ENCODE measurements around the gene DOCK10.

DOCK10 gene

DNA sequence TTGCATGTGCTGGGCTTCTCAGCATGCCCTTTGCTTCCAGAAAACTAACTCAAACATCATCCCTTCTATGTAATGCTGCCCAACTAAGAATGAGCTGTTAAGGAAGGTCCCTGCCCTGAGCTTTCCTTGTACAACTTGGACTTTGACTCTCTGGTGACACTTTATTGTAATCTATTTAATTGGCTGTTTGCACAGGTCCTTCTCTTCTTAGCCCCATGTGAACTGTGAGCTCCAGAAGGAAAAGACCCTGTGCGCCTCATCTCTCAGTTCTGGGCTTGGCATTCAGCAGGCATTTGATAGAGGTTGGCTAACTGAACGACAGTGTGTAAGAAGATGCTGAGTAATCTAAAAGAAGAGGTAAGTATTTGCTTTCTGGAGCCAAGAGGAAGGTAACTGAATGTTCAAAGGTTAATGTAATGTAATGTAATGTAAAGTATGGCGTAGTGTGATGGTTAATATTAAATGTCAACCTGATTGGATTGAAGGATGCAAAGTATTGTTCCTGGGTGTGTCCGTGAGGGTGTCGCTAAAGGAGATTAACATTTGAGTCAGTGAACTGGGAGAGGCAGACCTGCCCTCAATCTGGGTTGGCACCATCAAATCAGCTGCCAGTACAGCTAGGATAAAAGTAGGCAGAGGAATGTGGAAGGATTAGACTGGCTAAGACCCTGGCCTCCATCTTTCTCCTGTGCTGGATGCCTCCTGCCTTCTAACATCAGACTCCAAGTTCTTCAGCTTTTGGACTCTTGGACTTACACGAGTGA, 265.3 kb downstream of the DOCK10 start:
- no peak for DNase-seq (ENCODE audit: low spot score)

GRCh38 chr2:224775647-224776046, 266.6 kb downstream of the DOCK10 start:
- DNase-seq (ENCODE audit: low spot score): no peak

GRCh38 chr2:224774735-224775134, 267.5 kb downstream of the DOCK10 start:
- DNase-seq (ENCODE audit: low spot score): no peak

DNA sequence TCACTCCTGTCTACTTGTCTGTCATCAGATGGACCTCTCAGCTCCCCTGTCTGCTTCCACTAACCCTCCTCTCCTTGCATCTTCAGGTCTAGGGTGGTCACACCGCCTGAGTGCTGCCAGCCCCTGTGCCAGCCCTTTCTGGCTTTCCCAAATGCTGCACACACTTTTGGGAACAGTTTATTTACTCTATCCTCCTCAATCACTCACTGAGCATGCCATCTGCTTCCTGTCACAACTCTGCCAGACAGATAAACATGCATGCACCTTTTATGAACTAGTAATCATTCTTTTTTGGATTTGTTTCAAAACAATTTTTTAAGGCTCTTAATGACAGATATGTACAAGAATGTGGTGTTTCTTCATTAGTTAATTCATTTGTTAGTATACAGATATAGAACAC, 269.8 kb downstream of the DOCK10 start:
- DNase-seq (ENCODE audit: low spot score): no peak

- no peak for DNase-seq (ENCODE audit: low spot score)
Measured at GRCh38 chr2:224769489-224769888, 272.8 kb downstream of the DOCK10 start.

DNA sequence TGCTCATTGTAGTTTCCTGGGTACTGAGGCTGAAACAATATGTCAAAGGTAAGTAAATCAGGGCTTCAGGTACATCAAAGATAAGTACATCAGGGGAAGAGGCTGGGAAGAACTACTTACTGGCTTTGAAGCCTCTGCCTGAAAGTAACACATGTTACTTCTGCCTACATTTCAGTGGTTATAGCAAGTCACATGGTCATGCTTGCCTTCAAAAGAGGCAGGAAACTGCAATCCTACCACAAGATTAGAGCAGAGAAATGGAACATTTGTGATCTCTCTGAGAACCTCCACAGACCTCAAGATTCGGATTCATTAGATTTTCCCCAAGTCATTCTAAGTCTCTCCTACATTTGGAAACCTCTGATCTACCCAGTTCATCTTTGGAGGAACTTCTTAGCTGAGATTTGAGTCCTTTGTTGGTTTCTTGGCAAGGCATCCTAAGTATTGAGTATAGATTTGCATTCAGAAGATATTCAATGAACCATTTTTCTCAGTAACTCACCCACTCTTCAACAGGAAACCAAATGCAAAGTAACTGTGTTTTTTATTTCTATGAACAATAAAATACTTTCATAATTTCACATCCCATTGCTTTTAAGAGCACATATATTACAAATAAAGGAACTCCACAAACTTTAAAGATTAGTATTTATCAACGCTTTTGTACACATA, 277.6 kb downstream of the DOCK10 start:
- no peak for DNase-seq (ENCODE audit: low spot score)

DNA sequence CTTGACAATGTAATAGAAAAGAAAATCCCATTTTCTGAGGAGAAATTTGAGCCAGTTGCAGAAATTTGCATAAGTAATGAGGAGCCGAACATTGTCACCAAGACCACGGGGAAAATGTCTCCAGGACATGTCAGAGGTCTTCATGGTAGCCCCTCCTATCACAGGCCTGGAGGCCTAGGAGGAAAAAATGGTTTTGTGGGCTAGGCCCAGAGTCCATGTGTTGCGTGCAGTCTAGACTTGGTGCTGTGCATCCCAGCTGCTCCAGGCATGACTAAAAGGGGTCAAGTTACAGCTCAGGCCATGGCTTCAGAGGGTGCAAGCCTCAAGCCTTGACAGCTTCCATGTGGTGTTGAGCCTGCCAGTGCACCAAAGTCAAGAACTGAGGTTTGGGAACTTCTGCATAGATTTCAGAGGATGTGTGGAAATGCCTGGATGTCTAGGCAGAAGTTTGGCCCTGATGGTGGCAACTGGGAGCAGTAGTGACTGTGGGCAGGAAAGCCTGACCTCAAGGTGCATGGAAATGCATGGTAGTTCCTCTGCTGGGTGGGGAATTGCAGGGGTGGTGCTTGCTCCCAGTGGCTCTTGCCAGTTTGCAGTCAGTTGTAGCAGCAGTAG, 284.2 kb downstream of the DOCK10 start:
- DNase-seq (ENCODE audit: low spot score): no peak

- DNase-seq (ENCODE audit: low spot score): no peak
Measured at GRCh38 chr2:224753743-224754540, 288.3 kb downstream of the DOCK10 start.

- DNase-seq (ENCODE audit: low spot score): no peak
Measured at GRCh38 chr2:224751996-224752698, 290.1 kb downstream of the DOCK10 start.

DNA sequence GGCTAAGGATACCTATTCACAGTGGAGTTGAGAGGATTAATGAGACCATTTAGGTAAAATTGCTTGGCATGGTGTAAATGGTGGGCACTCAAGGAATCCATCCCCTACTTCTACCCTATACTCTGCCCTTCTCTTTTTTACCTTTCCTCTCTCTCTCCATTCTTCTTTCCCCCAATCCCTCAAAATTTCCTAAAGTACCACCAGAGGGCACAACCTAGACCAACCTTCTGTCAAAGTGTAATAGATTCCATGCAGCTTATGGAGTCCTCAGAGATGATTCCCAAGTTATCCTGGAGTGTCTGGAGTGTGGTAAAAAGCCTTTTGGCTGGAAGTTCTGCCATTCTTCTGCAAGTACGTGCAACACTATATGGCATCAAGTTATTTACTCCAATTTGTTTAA, 293.1 kb downstream of the DOCK10 start:
- no peak for DNase-seq (ENCODE audit: low spot score)

- DNase-seq (ENCODE audit: low spot score): no peak
Measured at GRCh38 chr2:224747765-224748164, 294.5 kb downstream of the DOCK10 start.

DNA sequence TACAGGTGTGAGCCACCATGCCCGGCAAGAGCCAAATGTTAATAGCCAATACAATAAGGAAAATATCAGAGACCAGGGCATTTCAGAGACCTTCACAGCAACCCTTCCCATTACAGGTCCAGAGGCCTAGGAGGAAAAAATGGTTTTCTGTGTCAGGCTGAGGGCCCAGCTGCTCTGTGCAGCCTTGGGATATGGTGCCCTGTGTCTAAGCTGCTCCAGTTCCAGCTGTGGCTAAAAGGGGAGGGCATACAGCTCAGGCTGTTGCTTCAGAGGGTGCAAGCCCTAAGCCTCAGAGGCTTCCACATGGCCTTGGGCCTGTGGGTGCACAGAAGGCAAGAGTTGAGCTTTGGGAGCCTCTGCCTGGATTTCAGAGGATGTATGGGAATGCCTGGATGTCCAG, 306.0 kb downstream of the DOCK10 start:
- DNase-seq (ENCODE audit: low spot score): no peak

DNA sequence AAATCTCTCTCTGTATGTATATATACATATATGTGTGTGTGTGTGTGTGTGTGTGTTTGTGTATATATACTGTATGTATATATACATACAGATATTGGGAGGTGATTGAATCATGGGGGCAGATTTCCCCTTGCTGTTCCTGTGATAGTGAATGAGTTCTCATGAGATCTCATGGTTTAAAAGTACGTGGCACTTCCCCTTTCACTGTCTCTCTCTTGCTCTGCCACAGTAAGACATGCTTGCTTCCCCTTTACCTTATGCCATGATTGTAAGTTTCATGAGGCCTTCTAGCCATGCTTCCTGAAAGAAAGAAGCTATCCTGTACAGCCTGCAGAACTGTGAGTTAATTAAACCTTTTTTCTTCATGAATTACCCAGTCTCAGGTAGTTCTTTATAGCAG, 307.3 kb downstream of the DOCK10 start:
- no peak for DNase-seq (ENCODE audit: low spot score)

- no peak for DNase-seq (ENCODE audit: low spot score)
Measured at GRCh38 chr2:224731665-224732064, 310.6 kb downstream of the DOCK10 start.

- no peak for DNase-seq (ENCODE audit: low spot score)
Measured at GRCh38 chr2:224729435-224729834, 312.8 kb downstream of the DOCK10 start.

- DNase-seq (ENCODE audit: low spot score): no peak
Measured at GRCh38 chr2:224724331-224724730, 317.9 kb downstream of the DOCK10 start.

GRCh38 chr2:224723586-224724217, 318.6 kb downstream of the DOCK10 start:
- peak; percentile 9 for DNase-seq (ENCODE audit: low spot score)

DNA sequence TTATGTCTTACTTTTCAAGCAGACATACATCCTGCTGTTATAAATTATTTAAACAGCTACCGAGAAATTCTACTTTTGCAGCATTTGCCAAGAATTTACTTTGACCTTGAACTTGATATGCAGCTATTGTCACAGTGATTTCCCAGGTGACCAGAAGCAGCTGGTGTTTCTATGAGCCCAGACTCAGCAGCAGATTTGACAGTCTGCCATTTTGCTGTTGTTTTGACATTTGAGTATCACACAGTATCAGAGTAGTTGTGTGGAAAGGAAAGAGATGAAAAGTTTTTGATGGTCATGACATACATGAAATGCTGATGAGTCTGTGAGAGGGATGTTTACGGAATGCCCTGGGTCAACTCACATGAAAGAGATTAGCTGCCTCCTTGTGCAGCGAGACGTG, 319.5 kb downstream of the DOCK10 start:
- no peak for DNase-seq (ENCODE audit: low spot score)

DNA sequence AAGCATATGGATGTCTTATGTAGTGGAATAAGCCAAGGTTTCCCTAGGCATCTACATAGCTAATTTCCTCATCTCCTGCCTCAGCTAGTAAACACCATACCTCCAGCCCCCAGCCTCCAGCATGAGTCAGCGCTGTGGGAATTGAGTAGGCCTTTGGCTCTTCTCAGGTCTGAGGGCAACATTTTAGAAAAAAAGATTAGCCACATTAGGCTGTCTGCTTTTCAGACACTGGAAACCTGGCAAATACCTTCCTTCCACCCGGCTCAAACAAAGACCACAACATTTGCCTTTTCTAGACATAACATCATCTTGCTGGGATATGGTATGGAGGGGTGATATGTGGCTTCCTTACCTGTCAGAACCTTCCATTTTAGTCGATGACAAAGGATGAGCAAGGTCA, 320.0 kb downstream of the DOCK10 start:
- DNase-seq (ENCODE audit: low spot score): no peak

DNA sequence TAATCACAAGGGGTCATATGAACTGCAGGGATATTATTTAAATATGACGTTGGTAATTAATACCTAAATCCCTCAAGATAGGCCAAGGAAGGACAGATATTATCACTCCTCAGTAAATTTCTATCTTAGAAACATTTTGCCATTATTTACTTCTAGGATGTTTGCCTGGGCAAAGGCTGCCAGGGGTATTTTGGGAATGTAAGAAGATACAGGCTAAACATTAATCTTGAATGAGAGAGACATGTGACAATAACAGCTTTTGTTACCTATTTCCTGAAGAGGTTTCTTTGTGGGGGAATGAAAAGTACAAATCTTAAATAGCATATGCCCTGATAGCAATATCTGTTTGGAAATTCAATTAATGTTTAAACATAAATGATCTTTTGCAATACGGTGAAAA, 325.3 kb downstream of the DOCK10 start:
- no peak for DNase-seq (ENCODE audit: low spot score)

DNA sequence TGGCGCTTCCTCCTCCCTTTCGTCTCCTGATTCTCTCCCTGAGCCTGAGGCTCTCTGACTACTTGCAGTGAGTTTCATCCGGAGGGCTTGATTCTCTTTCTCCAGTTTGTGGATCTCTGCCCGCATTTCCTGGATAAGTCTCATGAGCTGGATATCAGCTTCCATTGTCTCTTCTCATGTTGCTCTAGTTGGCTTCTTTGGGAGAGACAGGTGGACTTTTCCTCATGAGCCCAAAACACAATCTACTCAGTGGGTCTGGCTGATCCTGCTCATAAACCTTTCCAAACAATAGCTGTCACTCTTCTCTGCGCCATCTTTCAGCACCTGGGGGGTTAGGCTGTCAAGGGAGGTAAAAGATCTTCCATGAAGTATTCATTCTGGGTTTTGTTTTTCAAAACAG, 326.1 kb downstream of the DOCK10 start, which contains the start of gene CCDC195:
TSS of gene CCDC195 (minus strand) at position 165 of the 400 bp plus-strand sequence. CDS start at position 165, 0 bp downstream.
- DNase-seq (ENCODE audit: low spot score): no peak
